ENCODE data around the gene SCO2.

DNA sequence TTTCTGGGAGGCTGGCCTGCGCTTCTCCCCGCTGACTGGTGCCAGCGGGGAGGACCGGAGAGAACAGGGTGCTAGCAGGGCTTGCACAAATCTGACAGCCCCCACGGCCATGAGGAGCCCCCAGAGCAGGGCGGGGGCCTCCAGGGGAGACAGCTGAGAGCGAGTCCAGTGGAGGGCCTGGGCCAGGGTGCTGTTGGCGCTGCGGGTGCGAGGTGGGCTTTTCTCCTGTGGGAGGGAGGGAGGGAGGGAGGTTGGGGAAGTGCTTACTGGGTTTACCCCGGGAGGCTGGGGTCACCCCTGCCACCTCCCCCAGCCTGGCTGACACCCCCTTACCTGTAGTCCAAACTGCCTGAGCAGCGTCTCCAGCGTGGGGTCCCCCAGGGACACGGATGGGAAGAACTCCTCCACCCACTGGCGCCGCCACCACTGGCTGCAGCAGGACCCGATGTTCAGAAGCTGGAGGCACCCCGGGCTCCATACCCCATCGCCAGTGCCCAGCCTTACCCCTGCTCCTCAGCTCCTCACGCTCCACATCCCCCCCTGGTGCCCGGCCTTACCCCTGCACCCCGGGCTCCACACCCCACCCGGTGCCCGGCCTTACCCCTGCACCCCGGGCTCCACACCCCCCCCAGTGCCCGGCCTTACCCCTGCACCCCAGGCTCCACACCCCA lies 21.8 kb downstream of the SCO2 start:
- TF ChIP-seq EP300 (IDR thresholded peaks at IDR 0.05; ENCODE audit: low read depth): no peak
- TF ChIP-seq, protein P1, sequence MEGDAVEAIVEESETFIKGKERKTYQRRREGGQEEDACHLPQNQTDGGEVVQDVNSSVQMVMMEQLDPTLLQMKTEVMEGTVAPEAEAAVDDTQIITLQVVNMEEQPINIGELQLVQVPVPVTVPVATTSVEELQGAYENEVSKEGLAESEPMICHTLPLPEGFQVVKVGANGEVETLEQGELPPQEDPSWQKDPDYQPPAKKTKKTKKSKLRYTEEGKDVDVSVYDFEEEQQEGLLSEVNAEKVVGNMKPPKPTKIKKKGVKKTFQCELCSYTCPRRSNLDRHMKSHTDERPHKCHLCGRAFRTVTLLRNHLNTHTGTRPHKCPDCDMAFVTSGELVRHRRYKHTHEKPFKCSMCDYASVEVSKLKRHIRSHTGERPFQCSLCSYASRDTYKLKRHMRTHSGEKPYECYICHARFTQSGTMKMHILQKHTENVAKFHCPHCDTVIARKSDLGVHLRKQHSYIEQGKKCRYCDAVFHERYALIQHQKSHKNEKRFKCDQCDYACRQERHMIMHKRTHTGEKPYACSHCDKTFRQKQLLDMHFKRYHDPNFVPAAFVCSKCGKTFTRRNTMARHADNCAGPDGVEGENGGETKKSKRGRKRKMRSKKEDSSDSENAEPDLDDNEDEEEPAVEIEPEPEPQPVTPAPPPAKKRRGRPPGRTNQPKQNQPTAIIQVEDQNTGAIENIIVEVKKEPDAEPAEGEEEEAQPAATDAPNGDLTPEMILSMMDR (IDR thresholded peaks at IDR 0.05): no peak
- no peak for TF ChIP-seq POLR2A (IDR thresholded peaks at IDR 0.05)
- TF ChIP-seq POLR2AphosphoS5 (IDR thresholded peaks at IDR 0.05): no peak

Data from transverse colon (tissue), 4 donors.